Measurements from ENCODE around the gene PPP2R5B. TPM values are rescaled to one million over a fixed set of nuclear protein-coding genes. Genes with fewer than 3 reads are reported as not detected.

The PPP2R5B gene
- total and polyA plus RNA-seq, 9 of the 15 experiments (the other 6 are each of a cell fraction or from before 2014, with no cell fraction given) = 0.10 to 7.8 (median 3.3) TPM

DNA sequence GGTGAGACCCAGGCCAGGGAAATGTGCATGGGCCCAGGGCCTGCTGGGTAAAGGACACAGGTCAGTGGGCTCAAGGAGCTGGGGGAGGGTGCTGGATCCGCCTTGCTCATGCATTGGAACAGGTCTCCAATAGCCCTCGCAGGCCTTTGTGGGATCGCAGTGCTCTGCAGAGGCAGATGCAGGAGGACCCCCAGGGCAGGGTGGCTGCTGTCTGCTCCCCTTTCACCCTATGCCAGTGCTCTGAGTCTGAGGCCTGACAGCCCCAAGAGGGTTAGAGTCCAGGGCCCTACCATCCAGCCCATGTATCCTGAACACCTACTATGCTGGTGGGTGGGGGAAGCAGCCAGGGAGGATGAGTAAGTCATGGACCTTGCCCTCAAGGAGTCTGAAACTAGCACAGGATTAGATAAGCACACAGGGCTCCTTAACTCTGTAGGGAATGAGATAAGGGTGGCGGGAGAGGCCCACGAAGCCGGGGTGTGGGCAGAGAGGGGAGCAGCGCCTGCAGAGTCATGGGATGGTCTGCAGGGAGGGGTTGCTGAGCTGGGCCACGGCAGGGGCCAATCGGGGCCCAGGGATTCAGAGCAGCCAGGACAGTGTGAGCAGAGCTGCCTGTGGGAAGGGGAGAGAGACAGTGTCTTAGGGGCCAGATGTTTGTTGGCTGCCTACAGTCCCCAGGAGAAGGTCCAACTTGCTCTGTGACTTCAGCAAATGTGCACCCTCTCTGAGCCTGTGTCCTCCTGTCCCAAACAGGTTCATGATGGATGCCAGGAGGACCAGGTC lies 35.6 kb upstream of the PPP2R5B start (continued):
- TF ChIP-seq TCF3 (CRISPR knock-in tag; IDR thresholded peaks at IDR 0.05) (peak; percentile 99), TAF1 (IDR thresholded peaks at IDR 0.05; ENCODE audit: control insufficient read depth, extremely low read depth, insufficient read depth, low read length, severe bottlenecking) (peak; percentile 27), EP400 (IDR thresholded peaks at IDR 0.05) (peak; percentile 84), TARDBP (IDR thresholded peaks at IDR 0.05) (peak; percentile 89; the same call in 1 of the 2 replicates), RBM25 (IDR thresholded peaks at IDR 0.05; ENCODE audit: low read depth, low read length, severe bottlenecking) (peak; percentile 86), PTTG1 (tag; IDR thresholded peaks at IDR 0.05; ENCODE audit: low read depth) (no peak), ZNF197 (CRISPR knock-in tag; IDR thresholded peaks at IDR 0.05; ENCODE audit: low read depth) (no peak), MEF2A (IDR thresholded peaks at IDR 0.05; ENCODE audit: control insufficient read depth, low read depth, low read length) (0 out of 2 replicates have a peak, but pooled peaks have one; percentile 19), HNRNPH1 (optimal IDR thresholded peaks at IDR 0.05; ENCODE audit: low read depth, low read length) (no peak), CCNT2 (IDR thresholded peaks at IDR 0.05; ENCODE audit: borderline replicate concordance, extremely low read depth, insufficient read length, low read depth, low read length) (peak; percentile 98), KLF13 (tag; IDR thresholded peaks at IDR 0.05; ENCODE audit: borderline replicate concordance, low read depth) (no peak), CXXC5 (CRISPR knock-in tag; IDR thresholded peaks at IDR 0.05) (peak; percentile 94), MBD2 (IDR thresholded peaks at IDR 0.05; ENCODE audit: borderline replicate concordance, low read depth) (peak; percentile 91), TEAD1 (CRISPR knock-in tag; IDR thresholded peaks at IDR 0.05) (peak; percentile 35 to 48; a peak in 1 of 4 replicates), KHSRP (IDR thresholded peaks at IDR 0.05) (peak; percentile 51; the same call in 1 of the 2 replicates), NCOR1 (IDR thresholded peaks at IDR 0.05) (peak; percentile 99), SMAD4 (CRISPR knock-in tag; conservative IDR thresholded peaks at IDR 0.05) (peak; percentile 97), SMARCE1 (IDR thresholded peaks at IDR 0.05) (peak; percentile 99)
- TF ChIP-seq, protein P1, sequence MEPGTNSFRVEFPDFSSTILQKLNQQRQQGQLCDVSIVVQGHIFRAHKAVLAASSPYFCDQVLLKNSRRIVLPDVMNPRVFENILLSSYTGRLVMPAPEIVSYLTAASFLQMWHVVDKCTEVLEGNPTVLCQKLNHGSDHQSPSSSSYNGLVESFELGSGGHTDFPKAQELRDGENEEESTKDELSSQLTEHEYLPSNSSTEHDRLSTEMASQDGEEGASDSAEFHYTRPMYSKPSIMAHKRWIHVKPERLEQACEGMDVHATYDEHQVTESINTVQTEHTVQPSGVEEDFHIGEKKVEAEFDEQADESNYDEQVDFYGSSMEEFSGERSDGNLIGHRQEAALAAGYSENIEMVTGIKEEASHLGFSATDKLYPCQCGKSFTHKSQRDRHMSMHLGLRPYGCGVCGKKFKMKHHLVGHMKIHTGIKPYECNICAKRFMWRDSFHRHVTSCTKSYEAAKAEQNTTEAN (CRISPR knock-in tag; IDR thresholded peaks at IDR 0.05) = no peak
- TF ChIP-seq, protein P2, sequence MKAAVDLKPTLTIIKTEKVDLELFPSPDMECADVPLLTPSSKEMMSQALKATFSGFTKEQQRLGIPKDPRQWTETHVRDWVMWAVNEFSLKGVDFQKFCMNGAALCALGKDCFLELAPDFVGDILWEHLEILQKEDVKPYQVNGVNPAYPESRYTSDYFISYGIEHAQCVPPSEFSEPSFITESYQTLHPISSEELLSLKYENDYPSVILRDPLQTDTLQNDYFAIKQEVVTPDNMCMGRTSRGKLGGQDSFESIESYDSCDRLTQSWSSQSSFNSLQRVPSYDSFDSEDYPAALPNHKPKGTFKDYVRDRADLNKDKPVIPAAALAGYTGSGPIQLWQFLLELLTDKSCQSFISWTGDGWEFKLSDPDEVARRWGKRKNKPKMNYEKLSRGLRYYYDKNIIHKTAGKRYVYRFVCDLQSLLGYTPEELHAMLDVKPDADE (conservative IDR thresholded peaks at IDR 0.05; ENCODE audit: control insufficient read depth, low read depth, low read length) = 0 out of 2 replicates have a peak, but pooled peaks have one; percentile 58
- TF ChIP-seq, protein P3, sequence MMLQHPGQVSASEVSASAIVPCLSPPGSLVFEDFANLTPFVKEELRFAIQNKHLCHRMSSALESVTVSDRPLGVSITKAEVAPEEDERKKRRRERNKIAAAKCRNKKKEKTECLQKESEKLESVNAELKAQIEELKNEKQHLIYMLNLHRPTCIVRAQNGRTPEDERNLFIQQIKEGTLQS (IDR thresholded peaks at IDR 0.05) = peak; percentile 87
- TF ChIP-seq, protein P3 (CRISPR knock-in tag; conservative IDR thresholded peaks at IDR 0.05) = peak; percentile 84; the same call in 1 of the 2 replicates
- TF ChIP-seq, protein P4, sequence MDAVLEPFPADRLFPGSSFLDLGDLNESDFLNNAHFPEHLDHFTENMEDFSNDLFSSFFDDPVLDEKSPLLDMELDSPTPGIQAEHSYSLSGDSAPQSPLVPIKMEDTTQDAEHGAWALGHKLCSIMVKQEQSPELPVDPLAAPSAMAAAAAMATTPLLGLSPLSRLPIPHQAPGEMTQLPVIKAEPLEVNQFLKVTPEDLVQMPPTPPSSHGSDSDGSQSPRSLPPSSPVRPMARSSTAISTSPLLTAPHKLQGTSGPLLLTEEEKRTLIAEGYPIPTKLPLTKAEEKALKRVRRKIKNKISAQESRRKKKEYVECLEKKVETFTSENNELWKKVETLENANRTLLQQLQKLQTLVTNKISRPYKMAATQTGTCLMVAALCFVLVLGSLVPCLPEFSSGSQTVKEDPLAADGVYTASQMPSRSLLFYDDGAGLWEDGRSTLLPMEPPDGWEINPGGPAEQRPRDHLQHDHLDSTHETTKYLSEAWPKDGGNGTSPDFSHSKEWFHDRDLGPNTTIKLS (IDR thresholded peaks at IDR 0.05; ENCODE audit: borderline replicate concordance, low read depth) = peak; percentile 63; the same call in 1 of the 2 replicates
